Lung (tissue), 12 donors: Measurements from ENCODE around the gene CA12. TPM values are rescaled to one million over a fixed set of nuclear protein-coding genes. Genes with fewer than 3 reads are reported as not detected.

Experiments
- ATAC-seq: fragments of 200-7000 bp; cut with Tn5 transposase; one replicate; pipeline ENCODE4 v1.9.1; 2020; ENCODE audit warnings: moderate number of reproducible peaks; ENCODE audit not compliant: insufficient read depth, low FRiP score
- DNase-seq, 3 donors: peaks; one replicate each; pipeline ENCODE4 v3.0.0-alpha.2; 2013 to 2017
- H3K27ac ChIP-seq, 2 donors: one replicate each; pipeline ENCODE4 v1.5.1; 2013; ENCODE audit warnings: mild to moderate bottlenecking in 2 of 2, moderate library complexity in 2 of 2, control low read depth in 1 of 2, inconsistent platforms in 1 of 2, low read depth in 1 of 2, low read length in 1 of 2
- H3K27me3 ChIP-seq, 3 donors: one replicate each; pipeline ENCODE4 v1.5.1; 2013; ENCODE audit warnings: low read length in 2 of 3; ENCODE audit not compliant: control insufficient read depth in 3 of 3, insufficient read depth in 3 of 3
- H3K36me3 ChIP-seq, 4 donors: one replicate each; pipeline ENCODE4 v1.5.1; 2013; ENCODE audit warnings: low read length in 4 of 4, mild to moderate bottlenecking in 1 of 4, moderate library complexity in 1 of 4; ENCODE audit not compliant: control insufficient read depth in 4 of 4, insufficient read depth in 4 of 4
- H3K4me1 ChIP-seq, 5 donors: one replicate each; pipeline ENCODE4 v1.5.1; 2013; ENCODE audit warnings: low read length in 5 of 5, mild to moderate bottlenecking in 2 of 5, moderate library complexity in 1 of 5; ENCODE audit not compliant: control insufficient read depth in 5 of 5, insufficient read depth in 5 of 5
- H3K4me3 ChIP-seq: one replicate; pipeline ENCODE4 v1.5.1; 2013; ENCODE audit warnings: mild to moderate bottlenecking, control low read depth, moderate library complexity
- H3K9ac ChIP-seq, 2 donors: one replicate each; pipeline ENCODE4 v1.5.1; 2013; ENCODE audit warnings: low read length in 2 of 2, control low read depth in 1 of 2; ENCODE audit not compliant: insufficient read depth in 1 of 2
- H3K9me3 ChIP-seq, 4 donors: one replicate each; pipeline ENCODE4 v1.5.1; 2013; ENCODE audit warnings: low read length in 3 of 4, mild to moderate bottlenecking in 1 of 4, moderate library complexity in 1 of 4; ENCODE audit not compliant: control insufficient read depth in 4 of 4, insufficient read depth in 3 of 4
- CTCF ChIP-seq: IDR thresholded peaks from 2 replicates; pipeline ENCODE4 v1.5.1; 2012; ENCODE audit warnings: mild to moderate bottlenecking; ENCODE audit errors: control extremely low read depth, extremely low read depth
- WGBS, 2 donors: extraction: QIAGEN DNeasy Blood & Tissue Kit; methylation state at CpG; one replicate each; pipeline ENCODE4 v1.1.7; 2013; 5-methylcytosine and 5-hydroxymethylcytosine counted together
- polyA plus RNA-seq, 2 donors: library from polyadenylated mRNA; stranded (reverse); fragments of 200-250 nt; gene quantifications; one replicate each; pipeline ENCODE4 v1.2.1, GENCODE V29; 2013
- total RNA-seq, 2 donors: library from RNA; depleted of rRNA in 1 of 2; stranded (reverse); fragments of >200 nt in 1 of 2; gene quantifications; one replicate each; pipeline ENCODE4 v1.2.1, GENCODE V29; 2014 to 2021
- donor health status: control.
- donor health status: control.
- donor health status: Bipolar disorder and iron deficiency.
- donor health status: healthy.
- donor health status: DM: yes; HTN: yes; CAD: no.

Gene CA12
- total and polyA plus RNA-seq, 4 donors, result 2.2 to 46.8 (median 5.8) TPM

- Histone ChIP-seq H3K9me3 (no peaks in the 10 kb centered on the region), H3K4me3 (no peak overlapping the region), H3K36me3 (peaks cover 0 to 13% (median 1%) of the 10 kb centered on the region in 4 donors), H3K9ac (no peak overlapping the region), H3K27ac (no peak overlapping the region), H3K4me1 (no peaks in the 10 kb centered on the region), H3K27me3 (no peaks in the 10 kb centered on the region)
- no peak for ATAC-seq
- TF ChIP-seq CTCF, result no peak
- no peak for DNase-seq
Measured at GRCh38 chr15:63295341-63295740, 86.3 kb downstream of the CA12 start.

GRCh38 chr15:63294359-63294758, 87.3 kb downstream of the CA12 start:
- ATAC-seq, result no peak
- no peak overlapping the region for H3K27ac ChIP-seq
- no peaks in the 10 kb centered on the region for H3K4me1 ChIP-seq
- 47 to 81% methylated on average over 3 of the region's 3 CpGs for WGBS, 2 donors
- TF ChIP-seq CTCF, result no peak
- H3K9me3 ChIP-seq, result no peaks in the 10 kb centered on the region
- H3K9ac ChIP-seq, result no peak overlapping the region
- no peak for DNase-seq
- no peak overlapping the region for H3K4me3 ChIP-seq
- peaks cover 0 to 10% (median 1%) of the 10 kb centered on the region in 4 donors for H3K36me3 ChIP-seq
- H3K27me3 ChIP-seq, result no peaks in the 10 kb centered on the region

- no peaks in the 10 kb centered on the region for H3K4me1 ChIP-seq
- no peak for TF ChIP-seq CTCF
- H3K4me3 ChIP-seq, result no peak overlapping the region
- WGBS, 2 donors, result 86 to 94% methylated on average over 5 of the region's 5 CpGs
- no peak for DNase-seq
- H3K36me3 ChIP-seq, result peaks cover 0 to 16% (median 0%) of the 10 kb centered on the region in 4 donors
- no peaks in the 10 kb centered on the region for H3K9me3 ChIP-seq
- H3K9ac ChIP-seq, result no peak overlapping the region
- no peak for ATAC-seq
- no peak overlapping the region for H3K27ac ChIP-seq
- H3K27me3 ChIP-seq, result no peaks in the 10 kb centered on the region
Measured at GRCh38 chr15:63292771-63293170, 88.9 kb downstream of the CA12 start.

GRCh38 chr15:63292241-63292640, 89.4 kb downstream of the CA12 start:
- no peaks in the 10 kb centered on the region for H3K4me1 ChIP-seq
- ATAC-seq (no peak), DNase-seq (no peak)
- WGBS, 2 donors, result 93 to 94% methylated on average over 3 of the region's 3 CpGs
- H3K4me3 ChIP-seq, result no peak overlapping the region
- H3K9me3 ChIP-seq, result no peaks in the 10 kb centered on the region
- no peaks in the 10 kb centered on the region for H3K27me3 ChIP-seq
- H3K27ac ChIP-seq, result no peak overlapping the region
- H3K9ac ChIP-seq, result no peak overlapping the region
- no peak for TF ChIP-seq CTCF
- H3K36me3 ChIP-seq, result peaks cover 0 to 16% (median under 1%) of the 10 kb centered on the region in 4 donors
